Dedifferentiated amniotic fluid mesenchymal stem cell (primary cell): ENCODE data around the gene DNM3.
A peak's percentile ranks its signal among the peaks of the same experiment; 100 is the strongest.

Source experiments
- DNase-seq: peaks from one replicate; pipeline ENCODE4 v3.0.0-alpha.2; 2016; ENCODE audit errors: extremely low spot score

Gene DNM3

DNA sequence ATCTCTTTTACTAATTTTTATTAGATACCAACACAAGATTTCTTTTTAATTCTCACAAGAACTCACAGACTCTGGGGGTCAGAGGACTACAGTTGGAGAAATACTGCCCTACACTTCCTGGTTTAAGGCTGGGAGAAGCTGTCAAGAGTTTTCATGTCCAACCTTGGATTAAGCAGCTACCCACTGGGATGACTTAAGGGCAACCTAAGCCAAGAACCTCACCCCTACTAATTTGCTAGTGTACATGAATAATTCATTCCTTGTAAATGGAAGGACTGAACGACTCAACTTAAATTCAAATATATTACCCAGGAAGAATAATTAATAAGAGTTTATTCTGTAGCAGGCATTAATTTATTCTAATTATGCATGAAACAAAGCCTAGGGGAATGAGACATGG lies 396.9 kb downstream of the DNM3 start:
- no peak for DNase-seq

DNA sequence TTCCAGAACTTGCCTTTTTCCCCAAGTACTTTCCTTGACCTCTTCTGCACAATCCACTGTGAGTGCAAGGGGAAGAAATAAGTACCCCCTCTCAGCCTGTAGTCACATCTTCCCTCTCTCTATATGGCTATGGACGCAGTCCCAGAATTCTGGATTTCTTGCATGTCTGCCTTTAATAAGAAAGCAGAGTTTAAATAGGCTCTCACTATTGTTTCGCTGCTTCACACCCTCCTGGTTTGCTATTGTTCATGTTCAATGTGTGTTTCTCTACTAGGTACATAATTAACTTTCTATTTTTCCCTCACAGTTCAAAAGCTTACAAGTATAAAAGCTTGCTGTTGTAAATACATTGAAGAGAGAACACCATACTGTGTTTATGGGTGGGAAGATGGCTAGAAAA lies 397.7 kb downstream of the DNM3 start:
- no peak for DNase-seq

DNA sequence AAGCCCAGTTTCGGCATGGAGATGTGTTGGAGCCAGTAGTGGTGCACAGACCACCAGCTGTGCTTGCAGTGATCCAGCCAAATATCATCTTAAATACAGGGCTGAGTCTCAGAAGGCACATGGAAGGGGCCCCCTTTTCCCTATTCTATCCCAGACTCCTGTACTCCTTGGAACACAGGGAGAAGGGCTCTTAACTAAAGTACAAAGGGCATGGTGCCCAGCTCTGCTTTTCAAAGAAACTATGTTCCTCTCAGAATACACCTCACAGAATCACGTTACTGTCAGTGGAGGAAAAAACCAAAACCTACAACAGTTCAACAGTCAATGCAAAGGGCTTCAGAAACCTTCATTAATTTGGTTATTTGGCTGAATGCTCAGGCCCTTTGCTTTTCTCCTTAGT lies 398.6 kb downstream of the DNM3 start:
- DNase-seq, result no peak

DNA sequence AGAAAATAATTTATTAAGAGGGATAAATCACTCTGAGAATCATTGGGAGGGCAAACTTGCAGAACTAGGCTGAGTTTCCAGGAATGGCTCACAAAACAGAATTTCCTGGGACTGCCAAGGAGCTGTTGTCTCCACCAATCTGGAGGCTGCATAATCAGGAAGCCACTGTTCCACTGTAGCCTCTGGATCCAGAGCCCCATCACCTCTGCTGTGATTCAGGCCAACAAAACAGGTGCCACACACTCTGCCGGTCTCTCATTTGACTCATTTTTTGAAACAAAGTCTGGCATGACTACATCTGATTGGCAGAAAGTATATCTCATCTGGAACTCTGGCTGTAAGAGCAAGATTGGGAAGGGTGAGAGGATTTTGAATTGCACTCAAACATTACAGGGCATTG lies 400.2 kb downstream of the DNM3 start:
- no peak for DNase-seq

DNA sequence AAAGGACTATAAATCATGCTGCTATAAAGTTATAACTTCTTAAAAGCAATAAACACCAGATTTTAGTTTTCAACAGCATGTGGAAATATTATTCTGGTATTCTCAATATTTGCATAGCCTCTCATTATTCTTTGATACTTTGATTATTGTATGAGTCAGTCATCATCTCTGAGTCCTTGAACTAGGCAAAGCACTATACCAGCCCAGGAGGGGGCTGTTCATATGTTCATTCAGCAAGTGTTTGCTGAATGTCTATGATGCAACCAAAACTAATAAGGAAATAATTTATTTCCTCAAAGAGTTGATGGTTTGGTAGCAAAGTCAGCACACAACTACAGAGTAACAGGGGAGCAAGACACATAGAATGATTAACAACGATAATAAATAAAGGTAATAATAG lies 403.6 kb downstream of the DNM3 start:
- DNase-seq, result no peak

DNA sequence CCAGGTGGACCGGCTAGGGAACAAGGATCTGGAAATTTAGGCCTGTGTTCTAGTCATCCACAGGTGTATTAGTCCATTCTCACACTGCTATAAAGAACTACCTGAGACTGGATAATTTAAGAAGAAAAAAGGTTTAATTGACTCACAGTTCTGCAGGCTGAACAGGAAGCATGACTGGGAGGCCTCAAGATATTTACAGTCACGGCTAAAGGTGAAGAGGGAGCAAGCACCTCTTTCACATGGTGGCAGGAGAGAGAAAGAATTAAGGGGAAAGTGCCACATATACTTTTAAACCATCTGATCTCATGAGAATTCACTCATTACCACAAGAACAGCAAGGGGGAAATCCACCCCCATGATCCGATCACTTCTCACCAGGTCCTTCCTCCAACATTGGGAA lies 404.5 kb downstream of the DNM3 start:
- no peak for DNase-seq

DNA sequence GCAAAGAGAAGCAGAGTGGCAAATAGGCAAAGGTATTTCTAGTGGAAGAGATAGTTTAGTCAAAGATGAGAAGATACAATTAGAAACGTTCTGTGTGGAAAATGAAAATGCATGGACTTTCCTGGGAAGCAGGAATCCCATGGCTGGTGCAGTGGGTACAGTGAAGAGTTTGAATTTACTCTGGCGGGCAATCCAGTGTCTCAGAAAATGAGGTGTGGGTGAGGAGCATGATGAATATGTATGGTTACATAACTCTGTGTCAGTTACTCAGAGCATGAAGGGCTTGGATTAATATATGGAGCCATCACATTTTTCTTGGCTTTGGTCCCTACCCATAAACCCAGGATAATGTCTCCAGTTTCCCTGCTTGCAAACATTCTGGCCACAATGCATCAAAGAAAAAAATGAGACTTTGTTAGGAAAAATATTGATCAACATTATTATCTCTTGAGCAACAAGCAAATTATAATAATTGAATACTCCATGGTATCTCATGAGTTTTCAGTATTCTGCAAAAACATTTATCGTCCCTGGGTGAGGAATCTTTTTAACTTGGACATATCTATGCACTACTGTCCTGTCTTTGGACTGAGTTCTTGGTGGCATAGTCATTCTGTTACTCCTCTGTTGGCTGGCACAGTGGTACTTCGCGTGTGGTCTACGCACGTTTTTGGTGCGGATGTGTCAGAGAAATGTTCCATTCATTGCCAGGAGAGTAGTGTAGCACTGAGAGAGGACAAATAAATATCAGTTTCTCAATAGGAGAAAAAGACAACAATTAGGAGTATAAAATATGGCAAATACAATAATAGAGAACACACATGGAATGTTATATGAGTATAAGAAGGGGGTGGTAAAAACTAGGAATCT lies 405.5 kb downstream of the DNM3 start:
- no peak for DNase-seq

DNA sequence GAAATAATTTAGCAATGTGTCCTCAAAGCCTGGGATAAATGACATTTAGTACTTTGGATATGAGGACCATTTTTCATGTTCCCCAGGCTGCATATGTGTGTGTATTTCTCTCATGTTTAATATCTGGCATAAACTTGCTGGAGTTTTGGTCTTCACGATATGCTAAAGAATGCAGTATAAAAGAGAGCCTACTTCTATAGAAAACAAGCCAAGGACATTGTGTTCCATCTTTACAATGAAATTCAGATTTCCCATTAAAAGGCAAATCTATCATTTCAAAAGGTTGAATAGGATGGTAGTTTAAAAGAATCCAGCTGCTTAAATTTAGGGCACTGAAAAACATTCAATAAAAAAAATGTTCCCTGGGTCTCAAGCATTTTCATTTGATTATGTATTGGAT lies 410.2 kb downstream of the DNM3 start:
- DNase-seq, result no peak

DNA sequence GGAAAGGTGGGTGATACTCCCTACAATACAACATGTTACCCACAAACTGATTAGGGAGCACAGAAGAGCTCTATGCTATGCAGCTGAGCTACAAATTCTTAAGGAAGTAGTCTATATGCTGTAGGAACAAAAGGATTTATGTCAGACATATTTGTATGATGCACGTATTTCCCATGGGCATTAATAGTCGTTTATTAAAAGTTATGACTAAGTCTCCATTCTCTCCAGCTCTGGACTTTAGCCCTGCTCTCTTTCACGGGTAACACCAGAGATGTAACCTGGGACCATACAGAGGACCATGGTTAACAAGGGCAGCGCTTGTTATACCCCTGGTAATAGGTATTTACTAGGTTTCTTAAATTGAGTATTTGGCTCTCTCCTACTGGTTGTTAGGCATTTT lies 411.0 kb downstream of the DNM3 start:
- DNase-seq, result no peak

DNA sequence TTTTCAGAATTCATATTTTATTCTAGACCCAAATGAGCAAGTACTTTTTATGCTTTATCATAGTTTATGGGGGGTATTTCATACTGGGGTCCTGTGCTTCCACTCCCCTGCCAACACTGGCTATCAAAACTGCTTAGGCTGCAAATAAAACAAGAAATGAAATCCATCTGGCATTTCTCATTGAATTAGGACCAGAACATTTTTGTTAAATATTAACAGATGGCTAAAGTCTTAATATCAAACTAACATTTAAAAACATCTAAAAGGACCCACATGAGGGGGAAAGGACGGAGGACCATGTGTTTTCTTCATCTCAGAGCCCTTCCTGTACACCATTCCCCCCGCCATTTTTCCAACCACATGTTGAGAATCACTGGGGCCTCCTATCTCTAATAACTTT lies 411.7 kb downstream of the DNM3 start:
- no peak for DNase-seq

DNA sequence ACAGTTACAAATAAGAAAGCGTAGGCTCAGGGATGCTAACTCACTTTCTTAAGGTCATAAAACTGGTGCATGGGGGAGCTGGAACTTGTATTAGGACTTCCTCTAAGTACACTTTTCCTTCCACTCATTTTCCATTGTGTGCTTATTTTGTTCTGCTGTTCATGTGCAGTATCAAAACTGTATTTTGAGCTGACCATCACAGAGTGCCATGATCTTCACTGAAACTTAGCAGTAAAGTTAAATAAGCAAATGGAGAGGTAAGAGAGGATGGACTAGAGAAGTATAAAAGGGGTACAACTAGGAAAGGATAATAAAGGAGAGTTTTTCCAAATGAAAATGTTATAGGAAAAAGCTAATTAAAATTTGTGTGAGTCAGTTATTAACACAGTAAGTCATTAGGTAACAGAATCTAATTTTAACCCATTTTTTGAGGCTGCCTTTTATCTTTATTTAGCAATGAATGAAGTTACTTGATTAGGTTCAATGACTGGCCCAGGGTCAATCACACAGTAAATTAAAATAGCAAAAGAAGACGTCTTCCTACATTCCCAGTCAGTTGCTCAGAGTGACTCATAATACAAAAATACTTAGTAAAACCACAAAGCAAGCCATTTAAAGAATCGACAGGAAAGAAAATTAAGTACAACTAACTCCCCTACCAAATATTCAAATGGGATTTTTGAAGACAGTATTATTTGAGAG lies 413.4 kb downstream of the DNM3 start:
- peak; percentile 82 for DNase-seq

DNA sequence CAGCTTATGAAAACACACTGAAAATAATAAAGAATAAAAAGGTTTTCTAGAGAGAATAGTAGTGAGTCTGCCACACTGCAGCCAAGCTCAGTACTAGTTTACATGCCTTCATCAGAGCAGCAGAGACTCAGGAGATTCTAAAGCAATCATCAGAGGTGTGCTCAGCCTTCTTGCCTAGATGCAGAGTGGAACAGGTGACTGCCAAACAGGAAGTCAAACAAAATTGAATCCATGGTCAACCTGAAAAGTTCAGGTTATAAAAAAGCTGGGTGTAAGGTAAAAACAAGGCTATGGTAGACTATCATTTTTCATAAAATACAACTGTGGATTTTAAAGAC lies 413.9 kb downstream of the DNM3 start:
- no peak for DNase-seq

DNA sequence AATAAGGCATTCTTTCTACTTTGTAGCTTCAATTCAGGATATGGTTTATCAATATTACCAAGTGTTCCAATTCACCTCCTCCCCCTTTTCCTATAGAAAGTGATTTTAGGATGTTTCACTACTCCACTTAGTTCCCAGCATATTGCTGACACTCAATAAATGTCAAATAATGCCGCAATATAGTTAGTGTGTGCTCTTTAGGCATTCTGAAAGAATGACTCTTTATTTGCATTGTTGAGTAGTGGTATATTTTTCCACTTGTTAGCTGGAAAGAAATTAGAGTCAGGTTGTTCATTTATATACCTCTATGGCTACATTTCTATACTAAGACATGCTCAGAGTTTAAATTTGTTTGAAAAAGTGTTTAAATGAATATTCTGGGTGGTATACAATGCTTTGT lies 424.6 kb downstream of the DNM3 start:
- DNase-seq, result no peak

DNA sequence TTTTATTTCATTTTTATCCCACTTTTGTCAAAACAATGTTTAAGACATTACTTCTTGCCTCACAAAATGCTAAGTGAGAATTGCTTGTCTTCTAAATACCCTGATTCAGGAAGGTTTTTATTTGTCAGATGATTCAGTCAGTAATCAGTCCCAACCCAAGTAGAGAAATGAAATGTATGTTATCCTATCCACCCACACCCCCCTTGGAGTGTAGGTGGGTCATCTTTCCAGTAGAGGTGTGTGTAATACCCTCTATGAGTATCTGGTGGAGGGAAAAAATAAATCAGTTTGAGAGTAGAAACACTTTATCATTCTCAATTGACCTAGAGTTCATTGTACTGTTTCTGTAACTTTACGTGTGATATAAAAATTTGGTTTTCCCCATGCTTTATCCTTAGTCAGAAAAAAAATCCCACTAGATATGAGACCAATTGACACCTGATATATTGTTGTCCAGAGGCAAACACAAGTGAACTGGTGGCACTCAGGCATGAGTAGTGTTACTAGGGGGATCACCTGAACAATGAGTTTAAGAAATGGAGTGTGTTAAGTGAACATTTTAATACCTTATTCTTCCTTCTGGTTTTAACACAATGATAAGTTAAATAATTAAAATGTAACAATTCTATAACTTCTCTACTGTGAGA lies 425.4 kb downstream of the DNM3 start:
- DNase-seq, result no peak

DNA sequence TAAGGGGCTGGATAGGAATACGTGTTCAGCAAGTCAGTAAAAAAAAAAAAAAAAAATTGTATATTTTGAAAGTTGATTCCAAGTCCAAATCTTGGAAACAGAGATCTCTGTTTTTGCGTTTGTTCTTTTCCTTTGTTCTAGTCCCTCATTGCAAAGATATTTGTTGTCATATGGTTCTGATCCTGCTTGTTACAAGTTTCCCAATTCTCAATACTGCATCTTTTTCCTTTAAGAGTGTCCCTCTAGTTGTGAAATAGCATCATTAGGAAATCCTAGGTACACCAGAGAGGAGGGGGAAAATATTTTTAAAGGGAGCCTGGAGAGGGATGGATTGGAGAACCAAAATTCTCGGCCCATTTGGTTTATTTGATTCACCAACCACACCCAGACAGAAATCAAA lies 426.9 kb downstream of the DNM3 start:
- DNase-seq, result no peak

DNA sequence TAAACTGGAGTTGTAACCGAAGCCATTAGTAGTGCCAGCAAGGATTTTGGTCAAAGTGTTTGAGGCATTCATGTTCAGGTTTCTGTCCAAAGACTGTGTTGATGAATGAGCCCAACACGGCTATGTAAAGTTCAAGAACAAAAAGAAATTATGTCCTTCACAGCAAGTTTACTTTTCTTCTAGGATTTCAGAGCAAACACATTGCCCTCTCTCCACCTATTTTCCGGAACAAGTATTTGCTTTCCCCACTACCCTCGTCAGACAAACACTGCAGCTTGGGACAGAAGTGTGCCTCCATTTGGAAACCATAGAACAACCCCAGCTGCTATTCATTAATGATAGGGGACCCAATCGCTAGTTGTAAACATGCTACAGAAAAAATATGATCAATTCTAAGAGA lies 427.8 kb downstream of the DNM3 start:
- DNase-seq, result no peak

DNA sequence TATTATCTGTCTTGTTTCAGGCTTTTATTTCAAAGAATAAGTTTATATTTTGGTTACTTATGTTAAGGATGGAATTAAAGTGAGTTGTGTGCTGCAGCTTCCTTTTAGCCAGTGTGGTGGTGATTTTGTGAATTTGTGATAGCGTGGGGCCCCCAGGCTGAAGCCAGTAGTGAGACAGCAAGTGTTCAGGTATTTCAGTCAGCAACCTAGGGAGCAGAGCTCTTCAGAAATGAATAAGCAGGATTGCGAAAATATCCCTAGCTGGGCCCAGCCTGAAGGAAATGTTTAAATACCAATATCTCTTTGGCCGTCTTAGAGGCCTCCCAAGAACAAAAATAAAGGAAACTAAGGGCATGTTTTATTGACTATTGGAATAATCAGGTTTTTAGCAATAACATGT lies 428.3 kb downstream of the DNM3 start:
- no peak for DNase-seq

DNA sequence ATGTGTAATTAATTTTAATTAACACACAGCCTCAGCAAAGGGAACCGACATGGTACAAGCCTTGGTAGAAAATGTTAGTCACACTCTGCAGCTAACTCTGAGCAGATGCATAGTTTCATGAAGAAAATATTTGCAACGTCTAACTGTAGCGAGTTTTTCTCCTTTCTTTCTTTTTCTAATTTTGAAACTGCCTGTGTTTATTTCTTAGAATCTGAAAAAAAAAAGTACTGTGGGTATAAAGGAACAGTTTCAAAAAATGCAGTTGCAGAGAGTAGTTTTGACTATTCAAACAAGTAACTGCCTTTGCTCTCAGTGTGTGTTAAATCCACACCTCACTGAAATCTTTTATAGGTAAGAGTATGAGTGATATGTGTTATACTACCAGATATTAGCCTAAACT lies 429.3 kb downstream of the DNM3 start:
- DNase-seq, result peak; percentile 50

DNA sequence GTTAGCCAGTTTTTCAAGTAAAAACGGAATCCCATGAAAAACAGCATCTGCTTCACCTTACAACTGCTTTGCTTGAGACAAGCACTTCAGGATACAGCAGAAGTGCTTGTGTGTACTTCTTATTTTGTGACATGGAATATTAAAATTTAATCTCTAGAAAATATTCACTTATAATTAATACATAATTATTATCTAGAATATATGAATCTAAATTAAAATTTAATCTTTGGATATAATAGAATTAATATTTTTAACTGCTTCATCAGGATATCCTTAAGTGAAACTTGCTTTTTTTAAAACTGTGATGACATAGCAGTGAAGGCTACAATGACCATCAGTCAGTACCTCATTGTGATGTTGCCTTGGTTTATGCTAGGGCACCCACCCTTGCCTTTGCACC lies 430.8 kb downstream of the DNM3 start:
- no peak for DNase-seq

DNA sequence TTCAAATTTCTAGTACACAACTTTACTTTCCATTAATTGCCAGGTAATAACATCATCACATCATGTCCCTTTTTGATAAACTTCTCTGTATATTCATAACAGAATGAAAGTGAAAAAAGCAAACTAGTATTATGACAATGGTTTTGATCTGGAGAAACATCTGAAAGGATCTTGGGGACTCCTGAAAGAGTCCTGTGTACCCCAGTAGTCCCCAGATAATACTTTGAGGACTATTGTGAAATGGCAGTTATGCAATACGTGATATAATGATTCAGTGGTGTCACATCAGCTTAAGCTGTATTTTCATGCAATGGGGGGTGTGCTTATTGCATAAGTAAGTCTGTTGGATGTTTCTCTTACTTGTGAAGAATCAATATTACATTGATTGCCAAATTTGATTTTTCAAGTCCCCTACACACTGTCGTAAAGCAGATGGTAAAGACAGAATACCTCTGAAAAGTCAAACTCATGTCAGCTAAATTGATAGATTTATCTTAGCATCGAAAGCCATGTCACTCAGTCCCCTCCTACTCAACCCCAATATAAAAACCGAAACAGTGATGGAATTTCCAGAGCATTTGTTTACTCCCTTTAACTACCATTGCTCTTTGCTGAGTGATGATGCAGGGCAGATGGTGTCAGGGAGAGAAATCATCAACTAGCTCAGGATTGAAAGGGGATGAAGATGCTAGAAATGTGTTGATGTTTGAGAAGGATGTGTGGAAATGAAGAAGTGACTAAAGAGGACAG lies 432.5 kb downstream of the DNM3 start:
- no peak for DNase-seq

DNA sequence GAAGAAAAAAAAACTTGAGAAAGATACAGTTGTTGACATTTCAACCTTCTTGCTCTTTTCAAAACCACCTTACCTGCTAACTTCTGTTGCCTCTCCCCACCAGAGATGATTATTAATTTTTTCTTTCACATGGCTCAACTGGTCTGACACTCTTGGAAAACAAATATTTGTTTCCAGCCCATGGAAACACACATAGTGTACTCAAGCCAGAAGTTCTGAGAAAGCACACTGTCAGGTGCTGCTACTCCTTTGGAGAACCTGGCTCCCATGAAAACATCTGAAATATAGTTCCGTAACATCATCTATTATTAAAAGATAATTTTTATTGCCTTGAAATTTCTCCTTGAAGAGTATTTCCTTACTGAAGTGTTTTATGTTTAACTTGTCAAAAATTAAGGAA lies 434.2 kb downstream of the DNM3 start:
- DNase-seq, result no peak

DNA sequence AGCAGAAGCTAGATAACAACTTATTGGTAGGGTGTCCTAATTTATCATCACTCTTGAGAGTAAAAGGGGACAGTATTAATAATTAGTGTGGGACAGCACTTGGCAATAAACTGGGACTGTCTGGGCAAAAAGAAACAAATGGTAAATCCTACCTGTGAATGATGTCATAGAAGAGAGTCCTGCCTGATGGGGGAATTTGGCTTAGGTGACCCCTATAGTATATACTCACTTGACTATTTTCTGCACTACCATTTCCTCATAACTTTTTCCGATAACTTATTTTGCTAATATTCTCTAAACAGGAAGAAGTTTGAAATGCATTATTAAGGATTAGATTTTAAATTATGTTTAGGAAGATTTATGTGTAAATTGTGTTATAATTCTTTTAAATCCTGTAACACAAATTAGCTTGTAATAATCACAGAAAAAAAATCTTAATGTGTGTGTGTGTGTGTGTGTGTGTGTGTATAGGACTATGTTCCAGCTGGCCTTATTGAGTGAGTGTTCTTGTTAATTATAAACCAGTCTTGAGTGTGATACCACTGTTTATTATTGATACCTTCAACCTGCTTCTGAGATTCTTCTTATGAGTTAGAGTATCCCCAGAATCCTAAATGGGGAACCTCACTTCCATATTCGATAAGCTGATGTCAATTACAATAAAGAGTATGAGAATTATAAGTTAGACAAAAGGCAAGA lies 435.0 kb downstream of the DNM3 start:
- no peak for DNase-seq
